HuH-7 (cell line): ENCODE data around the gene OR14K1.
"Not testable (repeated sequence)": the region's sequence is repeated elsewhere in the genome, so short reads cannot be mapped to it uniquely, and the experiment has no call there.

Experiments used
- DNase-seq: peaks from one replicate; pipeline ENCODE4 v3.0.0; 2011; ENCODE audit warnings: low spot score

The OR14K1 gene

GRCh38 chr1:247738315-247738714 lies at the start of gene OR14K1:
OR14K1 (plus strand) TSS chr1:247738615; CDS start chr1:247738615, 0 bp downstream.
- DNase-seq = no peak

- DNase-seq = no peak
Observed at GRCh38 chr1:247701338-247701737, 37.1 kb upstream of the OR14K1 start.

GRCh38 chr1:247710681-247711080 lies 27.7 kb upstream of the OR14K1 start:
- DNase-seq = not testable (repeated sequence)

GRCh38 chr1:247713753-247714152 lies 24.7 kb upstream of the OR14K1 start:
- no peak for DNase-seq

GRCh38 chr1:247716546-247716945 lies 21.9 kb upstream of the OR14K1 start, which contains the start of gene OR6F1:
OR6F1 (minus strand) TSS chr1:247716646; CDS start chr1:247712755, 3,891 bp downstream.
- no peak for DNase-seq

- no peak for DNase-seq
Observed at GRCh38 chr1:247721222-247721621, 17.2 kb upstream of the OR14K1 start.

- DNase-seq = no peak
Observed at GRCh38 chr1:247740721-247741120, 2.3 kb downstream of the OR14K1 start.

GRCh38 chr1:247741756-247742155 lies 3.3 kb downstream of the OR14K1 start:
- no peak for DNase-seq

- not testable (repeated sequence) for DNase-seq
Observed at GRCh38 chr1:247742215-247742760, 3.9 kb downstream of the OR14K1 start.

GRCh38 chr1:247746391-247746935 lies 8.0 kb downstream of the OR14K1 start:
- DNase-seq = no peak

- no peak for DNase-seq
Observed at GRCh38 chr1:247747616-247748015, 9.2 kb downstream of the OR14K1 start.

- DNase-seq = no peak
Observed at GRCh38 chr1:247748041-247748440, 9.6 kb downstream of the OR14K1 start, which contains the start of gene OR14A2. OR14A2 (minus strand) TSS chr1:247748141.

- no peak for DNase-seq
Observed at GRCh38 chr1:247749870-247750269, 11.5 kb downstream of the OR14K1 start.

GRCh38 chr1:247754311-247754710 lies 15.9 kb downstream of the OR14K1 start:
- DNase-seq = not testable (repeated sequence)

GRCh38 chr1:247760456-247760855 lies 22.0 kb downstream of the OR14K1 start, which contains the start of gene OR1C1:
OR1C1 (minus strand) TSS chr1:247760556; CDS start chr1:247758406, 2,150 bp downstream.
- no peak for DNase-seq

GRCh38 chr1:247769603-247770002 lies 31.2 kb downstream of the OR14K1 start:
- no peak for DNase-seq
